K562 (cell line): Measurements from ENCODE around the gene EIF4G2. TPM values are rescaled to one million over a fixed set of nuclear protein-coding genes. Genes with fewer than 3 reads are reported as not detected.

Experiments
- ATAC-seq: fragments of 200-7000 bp; cut with Tn5 transposase; 3 replicates; pipeline ENCODE4 v1.9.1; 2020; ENCODE audit warnings: moderate library complexity
- BruUV-seq: library from RNA; stranded (reverse); fragments of 400-500 nt; replicated peaks from 2 replicates; lab custom pipeline; 2021; lab: Mats Ljungman, UMichigan
- CTCF ChIA-PET: fragments of 300-600 bp; formaldehyde crosslinking; extraction: SDS; loops from one replicate; lab custom pipeline; 2021; ENCODE audit warnings: low intra/inter-chr PET ratio; lab: Yijun Ruan, JAX
- POLR2A ChIA-PET: fragments of 300-600, 350-650 bp; sonication (Branson Sonifier 250); formaldehyde crosslinking; extraction: SDS; loops from one replicate; lab custom pipeline; 2021; ENCODE audit warnings: antibody characterized with exemption, inconsistent platforms; lab: Yijun Ruan, JAX
- DNase-seq, 4 experiments: peaks; one replicate each; pipeline versions ENCODE4 v3.0.0 to v3.0.0-alpha.2; 2011 to 2018; ENCODE audit warnings: low spot score in 3 of 4, mixed read lengths in 3 of 4; ENCODE audit errors: extremely low read depth in 1 of 4
- FAIRE-seq: peaks from 2 replicates; lab custom pipeline; 2011; peaks lifted over from hg19 to GRCh38; lab: Jason Lieb, UNC
- H2AFZ ChIP-seq: 2 replicates; pipeline ENCODE4 v1.6.0; 2011; ENCODE audit warnings: low read depth, low read length, control low read depth, inconsistent platforms
- H3K27ac ChIP-seq: fragments of 200-600 bp; 3 replicates; pipeline ENCODE4 v1.8.0; 2011; ENCODE audit warnings: low read depth, mild to moderate bottlenecking, control low read depth, inconsistent platforms, low read length, moderate library complexity, mixed read lengths; ENCODE audit errors: extremely low read depth
- H3K27me3 ChIP-seq, 2 experiments: fragments of 300-600 bp in 1 of 2; 2 replicates in 1 of 2; 3 replicates in 1 of 2; pipeline versions ENCODE4 v1.6.0 to v1.8.0; 2011; ENCODE audit warnings: inconsistent platforms in 2 of 2, low read length in 2 of 2, mild to moderate bottlenecking in 1 of 2, mixed read lengths in 1 of 2, moderate library complexity in 1 of 2; ENCODE audit not compliant: control insufficient read depth in 2 of 2, insufficient read depth in 2 of 2
- H3K36me3 ChIP-seq: fragments of 300-600 bp; 3 replicates; pipeline ENCODE4 v1.8.0; 2011; ENCODE audit warnings: mild to moderate bottlenecking, low read length, inconsistent platforms; ENCODE audit not compliant: control insufficient read depth, insufficient read depth
- H3K4me1 ChIP-seq, 2 experiments: fragments of 200-600 bp in 1 of 2; replicated peaks in 1 of 2; 2 replicates in 1 of 2; 3 replicates in 1 of 2; pipeline versions ENCODE4 v1.5.1 to v1.8.0; 2011; ENCODE audit warnings: inconsistent platforms in 2 of 2, low read length in 2 of 2, mild to moderate bottlenecking in 1 of 2, mixed read lengths in 1 of 2, moderate library complexity in 1 of 2; ENCODE audit not compliant: control insufficient read depth in 2 of 2, insufficient read depth in 2 of 2
- H3K4me2 ChIP-seq: 2 replicates; pipeline ENCODE4 v1.6.1; 2011; ENCODE audit warnings: low read length, control low read depth, inconsistent platforms, mixed read lengths; ENCODE audit not compliant: insufficient read depth
- H3K4me3 ChIP-seq: fragments of 200-600 bp; sonication (generic), shearing (Covaris generic); 2 replicates; pipeline ENCODE4 v1.5.1; 2016; ENCODE audit warnings: control low read depth, inconsistent platforms
- H3K79me2 ChIP-seq: fragments of 200-600 bp; 3 replicates; pipeline ENCODE4 v1.8.0; 2011; ENCODE audit warnings: low read length, inconsistent platforms; ENCODE audit not compliant: control insufficient read depth, insufficient read depth
- H3K9ac ChIP-seq, 2 experiments: 2 replicates each; pipeline versions ENCODE4 v1.6.0 to v1.6.1; 2011; ENCODE audit warnings: low read depth in 2 of 2, low read length in 2 of 2, control low read depth in 1 of 2, inconsistent platforms in 1 of 2, mild to moderate bottlenecking in 1 of 2, mixed read lengths in 1 of 2; ENCODE audit not compliant: insufficient read depth in 1 of 2
- H3K9me1 ChIP-seq: one replicate; pipeline ENCODE4 v1.6.0; 2011; ENCODE audit warnings: inconsistent platforms, mild to moderate bottlenecking, low read length, moderate library complexity; ENCODE audit not compliant: control insufficient read depth, insufficient read depth
- H3K9me3 ChIP-seq: replicated peaks from 2 replicates; pipeline ENCODE4 v1.5.1; 2011; ENCODE audit warnings: low read depth, low read length, inconsistent platforms; ENCODE audit not compliant: control insufficient read depth, insufficient read depth
- H4K20me1 ChIP-seq: replicated peaks from 2 replicates; pipeline ENCODE4 v1.6.1; 2011; ENCODE audit warnings: low read length, inconsistent platforms, mixed read lengths; ENCODE audit not compliant: control insufficient read depth, insufficient read depth
- ETV1 ChIP-seq: fragments of 450-650 bp; conservative IDR thresholded peaks from 2 replicates; pipeline ENCODE4 v1.6.1; 2016; ENCODE audit warnings: missing genetic modification characterization, control low read depth, low read depth, missing compliant biosample characterization
- GABPA ChIP-seq: fragments of 200-800 bp; sonication (Bioruptor generic); conservative IDR thresholded peaks from 2 replicates; pipeline ENCODE4 v1.6.1; 2016; ENCODE audit warnings: low read depth, missing genetic modification characterization, missing compliant biosample characterization
- HIVEP1 ChIP-seq: fragments of 250-450 bp; sonication (Bioruptor Pico); IDR thresholded peaks from 2 replicates; pipeline ENCODE4 v1.4.0; 2020; ENCODE audit warnings: mild to moderate bottlenecking
- SOX6 ChIP-seq: fragments of 450-650 bp; IDR thresholded peaks from 2 replicates; pipeline ENCODE4 v1.6.1; 2014; ENCODE audit warnings: mild to moderate bottlenecking
- TCF3 ChIP-seq: sonication (generic); formaldehyde crosslinking; IDR thresholded peaks from 2 replicates; pipeline ENCODE4 v1.4.0; 2020; ENCODE audit warnings: mild to moderate bottlenecking, missing genetic modification reagents
- TRIM24 ChIP-seq, 2 experiments: fragments of 450-650 bp; IDR thresholded peaks; 2 replicates each; pipeline ENCODE4 v1.6.1; 2016
- WGBS: fragments of 100-300 bp; shearing (Covaris generic); methylation state at CpG from one replicate; pipeline ENCODE4 v1.1.6; 2016; ENCODE audit warnings: low coverage, mixed read lengths; ENCODE audit not compliant: insufficient coverage; ENCODE audit errors: missing lambda C conversion rate; 5-methylcytosine and 5-hydroxymethylcytosine counted together
- in situ Hi-C: fragments of 300-500 bp; cut with MboI; formaldehyde crosslinking; loops from 4 replicates; pipeline ENCODE4 v1.15.0; 2018; ENCODE audit warnings: inconsistent platforms, mixed read lengths
- intact Hi-C: fragments of 100-400 bp; cut with micrococcal nuclease; formaldehyde crosslinking; loops from 2 replicates; pipeline ENCODE4 v1.14.2; 2022
- polyA plus RNA-seq, 8 experiments: library from polyadenylated mRNA; depleted of rRNA in 4 of 8; stranded (reverse) in 5 of 8; unstranded in 3 of 8; fragments of >200 nt; fragmentation: Nextera tagmentation in 2 of 8; fragmentation: Illumina TruSeq in 1 of 8; extraction: Ambion mirVana in 2 of 8; extraction: Trizol in 1 of 8; gene quantifications; 2 replicates each; pipeline versions ENCODE4 v1.2.1 to v1.2.3, GENCODE V29; 2011 to 2014; ENCODE audit warnings: inconsistent platforms in 1 of 8, missing spikeins in 1 of 8
- total RNA-seq, 7 experiments: library from RNA; depleted of rRNA in 6 of 7; stranded (reverse); fragments of >200 nt in 6 of 7; fragmentation: Illumina TruSeq in 2 of 7; extraction: Trizol in 2 of 7; gene quantifications; 2 replicates each; pipeline versions ENCODE4 v1.2.1 to v1.2.3, GENCODE V29; 2011 to 2021; ENCODE audit warnings: low replicate concordance in 1 of 7
- TF ChIP-seq, protein P1 (sequence below), 2 experiments: fragments of 450-650 bp in 1 of 2; sonication (generic) in 1 of 2; formaldehyde crosslinking in 1 of 2; IDR thresholded peaks; 2 replicates each; pipeline versions ENCODE4 v1.7.1 to v1.9.0; 2016 to 2022; ENCODE audit warnings: inconsistent platforms in 1 of 2, mild to moderate bottlenecking in 1 of 2, missing genetic modification reagents in 1 of 2
- TF ChIP-seq, protein P2 (sequence below): fragments of 450-650 bp; IDR thresholded peaks from 2 replicates; pipeline ENCODE4 v1.7.1; 2018; ENCODE audit warnings: mild to moderate bottlenecking, low read depth; ENCODE audit not compliant: partially characterized antibody

The EIF4G2 gene
- total and polyA plus RNA-seq, 9 of the 15 experiments (the other 6 are each of a cell fraction or from before 2014, with no cell fraction given), result 206 to 790 (median 646) TPM

GRCh38 chr11:10856689-10857458 is 48.1 kb upstream of the EIF4G2 start:
- peaks cover 46% of the 10 kb centered on the region for H3K79me2 ChIP-seq
- in situ Hi-C loops (no loop called here), intact Hi-C loops (loop anchor here (5.0 kb wide), 1 partner anchor 65 kb away; no protein-coding TSS in a partner anchor)
- no peaks in the 10 kb centered on the region for H3K9me3 ChIP-seq
- FAIRE-seq, result peak; percentile 75
- H3K4me2 ChIP-seq, result peak overlapping the region; percentile 93
- peaks cover 0 to 11% of the 10 kb centered on the region in 2 experiments; a peak in 3 of 5 replicates for H3K4me1 ChIP-seq
- ChIA-PET CTCF (no interaction called here), POLR2A (interaction anchor here (0.7 to 4.2 kb wide), 6 partner anchors 8 to 71 kb away, joined by 3 to 56 read pairs (median 8); partner anchors contain the start of gene EIF4G2)
- H2AFZ ChIP-seq, result peak overlapping the region; percentile 93
- H4K20me1 ChIP-seq, result no peaks in the 10 kb centered on the region
- peak; percentile 37 for ATAC-seq
- no peaks in the 10 kb centered on the region for H3K27me3 ChIP-seq
- TSS peak; percentile 45 for BruUV-seq
- peak; percentile 22 to 73 (median 37) for DNase-seq
- whole genome bisulfite sequencing, result under 1% methylated on average over 17 of the region's 17 CpGs
- H3K4me3 ChIP-seq, result peak overlapping the region; percentile 66
- peak overlapping the region; percentile 89 for H3K27ac ChIP-seq
- peak overlapping the region; percentile 92 to 93 for H3K9ac ChIP-seq
- peaks cover 41% of the 10 kb centered on the region for H3K36me3 ChIP-seq
- H3K9me1 ChIP-seq, result peaks cover 3% of the 10 kb centered on the region
- TF ChIP-seq GABPA (peak; percentile 84), HIVEP1 (CRISPR knock-in tag) (no peak), TRIM24 (IDR thresholded peaks at IDR 0.05) (no peak), SOX6 (peak; percentile 22; the same call in 1 of the 2 replicates), TCF3 (CRISPR knock-in tag) (0 out of 2 replicates have a peak, but pooled peaks have one; percentile 1), ETV1 (peak; percentile 77)
- TF ChIP-seq, protein P1, sequence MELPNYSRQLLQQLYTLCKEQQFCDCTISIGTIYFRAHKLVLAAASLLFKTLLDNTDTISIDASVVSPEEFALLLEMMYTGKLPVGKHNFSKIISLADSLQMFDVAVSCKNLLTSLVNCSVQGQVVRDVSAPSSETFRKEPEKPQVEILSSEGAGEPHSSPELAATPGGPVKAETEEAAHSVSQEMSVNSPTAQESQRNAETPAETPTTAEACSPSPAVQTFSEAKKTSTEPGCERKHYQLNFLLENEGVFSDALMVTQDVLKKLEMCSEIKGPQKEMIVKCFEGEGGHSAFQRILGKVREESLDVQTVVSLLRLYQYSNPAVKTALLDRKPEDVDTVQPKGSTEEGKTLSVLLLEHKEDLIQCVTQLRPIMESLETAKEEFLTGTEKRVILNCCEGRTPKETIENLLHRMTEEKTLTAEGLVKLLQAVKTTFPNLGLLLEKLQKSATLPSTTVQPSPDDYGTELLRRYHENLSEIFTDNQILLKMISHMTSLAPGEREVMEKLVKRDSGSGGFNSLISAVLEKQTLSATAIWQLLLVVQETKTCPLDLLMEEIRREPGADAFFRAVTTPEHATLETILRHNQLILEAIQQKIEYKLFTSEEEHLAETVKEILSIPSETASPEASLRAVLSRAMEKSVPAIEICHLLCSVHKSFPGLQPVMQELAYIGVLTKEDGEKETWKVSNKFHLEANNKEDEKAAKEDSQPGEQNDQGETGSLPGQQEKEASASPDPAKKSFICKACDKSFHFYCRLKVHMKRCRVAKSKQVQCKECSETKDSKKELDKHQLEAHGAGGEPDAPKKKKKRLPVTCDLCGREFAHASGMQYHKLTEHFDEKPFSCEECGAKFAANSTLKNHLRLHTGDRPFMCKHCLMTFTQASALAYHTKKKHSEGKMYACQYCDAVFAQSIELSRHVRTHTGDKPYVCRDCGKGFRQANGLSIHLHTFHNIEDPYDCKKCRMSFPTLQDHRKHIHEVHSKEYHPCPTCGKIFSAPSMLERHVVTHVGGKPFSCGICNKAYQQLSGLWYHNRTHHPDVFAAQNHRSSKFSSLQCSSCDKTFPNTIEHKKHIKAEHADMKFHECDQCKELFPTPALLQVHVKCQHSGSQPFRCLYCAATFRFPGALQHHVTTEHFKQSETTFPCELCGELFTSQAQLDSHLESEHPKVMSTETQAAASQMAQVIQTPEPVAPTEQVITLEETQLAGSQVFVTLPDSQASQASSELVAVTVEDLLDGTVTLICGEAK (IDR thresholded peaks at IDR 0.05), result peak; percentile 76
- TF ChIP-seq, protein P1 (CRISPR knock-in tag; IDR thresholded peaks at IDR 0.05), result no peak
- TF ChIP-seq, protein P2, sequence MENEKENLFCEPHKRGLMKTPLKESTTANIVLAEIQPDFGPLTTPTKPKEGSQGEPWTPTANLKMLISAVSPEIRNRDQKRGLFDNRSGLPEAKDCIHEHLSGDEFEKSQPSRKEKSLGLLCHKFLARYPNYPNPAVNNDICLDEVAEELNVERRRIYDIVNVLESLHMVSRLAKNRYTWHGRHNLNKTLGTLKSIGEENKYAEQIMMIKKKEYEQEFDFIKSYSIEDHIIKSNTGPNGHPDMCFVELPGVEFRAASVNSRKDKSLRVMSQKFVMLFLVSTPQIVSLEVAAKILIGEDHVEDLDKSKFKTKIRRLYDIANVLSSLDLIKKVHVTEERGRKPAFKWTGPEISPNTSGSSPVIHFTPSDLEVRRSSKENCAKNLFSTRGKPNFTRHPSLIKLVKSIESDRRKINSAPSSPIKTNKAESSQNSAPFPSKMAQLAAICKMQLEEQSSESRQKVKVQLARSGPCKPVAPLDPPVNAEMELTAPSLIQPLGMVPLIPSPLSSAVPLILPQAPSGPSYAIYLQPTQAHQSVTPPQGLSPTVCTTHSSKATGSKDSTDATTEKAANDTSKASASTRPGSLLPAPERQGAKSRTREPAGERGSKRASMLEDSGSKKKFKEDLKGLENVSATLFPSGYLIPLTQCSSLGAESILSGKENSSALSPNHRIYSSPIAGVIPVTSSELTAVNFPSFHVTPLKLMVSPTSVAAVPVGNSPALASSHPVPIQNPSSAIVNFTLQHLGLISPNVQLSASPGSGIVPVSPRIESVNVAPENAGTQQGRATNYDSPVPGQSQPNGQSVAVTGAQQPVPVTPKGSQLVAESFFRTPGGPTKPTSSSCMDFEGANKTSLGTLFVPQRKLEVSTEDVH, result peak; percentile 35
